Heart left ventricle (tissue), 16 donors: ENCODE measurements around the gene IMMP2L. TPM values are rescaled to one million over a fixed set of nuclear protein-coding genes. Genes with fewer than 3 reads are reported as not detected.
"Not testable (repeated sequence)": the region's sequence is repeated elsewhere in the genome, so short reads cannot be mapped to it uniquely, and the experiment has no call there.

ENCODE experiments used
- ATAC-seq, 4 donors: fragments of 200-7000 bp; cut with Tn5 transposase; one replicate each; pipeline ENCODE4 v1.9.1; 2020 to 2022; ENCODE audit warnings: moderate library complexity in 4 of 4, mild to moderate bottlenecking in 3 of 4, moderate number of reproducible peaks in 1 of 4
- DNase-seq, 5 donors: peaks; one replicate each; pipeline ENCODE4 v3.0.0-alpha.2; 2020
- H3K27ac ChIP-seq, 12 donors: fragments of 200-600 bp; sonication (generic) in 4 of 12; one replicate each; pipeline versions ENCODE4 v1.5.0 to v1.8.0; 2016 to 2022; ENCODE audit warnings: mild to moderate bottlenecking in 2 of 12
- H3K27me3 ChIP-seq, 9 donors: fragments of 200-600 bp; sonication (generic) in 2 of 9; one replicate each; pipeline versions ENCODE4 v1.5.1 to v1.8.0; 2016 to 2022; ENCODE audit warnings: mild to moderate bottlenecking in 3 of 9
- H3K36me3 ChIP-seq, 9 donors: fragments of 200-600 bp; sonication (generic) in 2 of 9; one replicate each; pipeline versions ENCODE4 v1.5.0 to v1.8.0; 2018 to 2022; ENCODE audit warnings: mild to moderate bottlenecking in 2 of 9
- H3K4me1 ChIP-seq, 12 donors: fragments of 200-600 bp; sonication (generic) in 4 of 12; one replicate each; pipeline versions ENCODE4 v1.5.0 to v1.8.0; 2016 to 2022; ENCODE audit warnings: mild to moderate bottlenecking in 3 of 12
- H3K4me3 ChIP-seq, 12 donors: fragments of 200-600 bp; sonication (generic) in 4 of 12; one replicate each; pipeline versions ENCODE4 v1.5.0 to v1.8.0; 2017 to 2022; ENCODE audit warnings: mild to moderate bottlenecking in 9 of 12, moderate library complexity in 4 of 12
- H3K9me3 ChIP-seq, 12 donors: fragments of 200-600 bp; sonication (generic) in 4 of 12; one replicate each; pipeline versions ENCODE4 v1.5.0 to v1.8.0; 2016 to 2022; ENCODE audit warnings: mild to moderate bottlenecking in 1 of 12
- POLR2A ChIP-seq, 2 donors: fragments of 450-650 bp; IDR thresholded peaks; one replicate each; pipeline ENCODE4 v1.6.1; 2017; ENCODE audit warnings: antibody characterized with exemption in 2 of 2, mild to moderate bottlenecking in 2 of 2, moderate library complexity in 2 of 2
- WGBS, 4 donors: extraction: QIAGEN DNeasy Blood & Tissue Kit in 2 of 4; methylation state at CpG; one replicate each; pipeline versions ENCODE4 v1.1.5 to v1.1.7; 2013 to 2018; 5-methylcytosine and 5-hydroxymethylcytosine counted together
- intact Hi-C, 10 donors: fragments of 100-400 bp; cut with DNase I; formaldehyde crosslinking; loops; one replicate each; pipeline versions ENCODE4 v1.11.1 to v1.14.2; 2022
- polyA plus RNA-seq, 2 donors: library from polyadenylated mRNA; stranded (reverse); fragments of 200-250 nt; gene quantifications; one replicate each; pipeline ENCODE4 v1.2.3, GENCODE V29; 2013
- total RNA-seq, 9 donors: library from RNA; depleted of rRNA in 2 of 9; stranded (reverse); fragments of >200 nt in 2 of 9; fragmentation: NEBNext Ultra II Directional in 3 of 9; extraction: Animal tissue kit (Norgen Biotek cat#: 25700) in 3 of 9; gene quantifications; one replicate each; pipeline versions ENCODE4 v1.1.0 to v1.2.4, GENCODE V29; 2016 to 2023
- TF ChIP-seq, protein P1 (sequence below), 12 donors: fragments of 200-600 bp; sonication (generic) in 4 of 12; IDR thresholded peaks; one replicate each; pipeline versions ENCODE4 v1.5.0 to v1.8.0; 2018 to 2022; ENCODE audit warnings: antibody characterized with exemption in 12 of 12, mild to moderate bottlenecking in 5 of 12
- donor health status: ischemic (EF 13 %, LVEDD 7.1; RV severe dilation, severe dysfunction).
- donor health status: healthy with polysubstance abuse.
- donor health status: DM: no; HTN: yes; CAD: no.
- donor health status: DM: no; HTN: no; CAD: no.
- donor health status: ischemic (EF 25% LVEDD 6.9; RV normal size, moderate dysfunction).
- donor health status: ischemic (EF 25% LVEDD 5.7; RV mildly dilated, moderate dysfunction).
- donor health status: healthy.
- donor health status: DM: yes; HTN: yes; CAD: no.
- donor health status: ischemic (EF 35%, LVEDD 5.7; RV mildly dilated, moderate dysfunction).
- donor health status: nonischemic (EF 11% LVEDD 7.7; RV severe dilation, severe dysfunction).
- donor health status: DM: yes; HTN: yes; CAD: no.
- donor health status: PGD.
- donor health status: ischemic (EF 29% LVEDD 5.4; RV normal size, mild dysfunction).
- donor health status: nonischemic (EF 23%, LVEDD 6.1; RV moderate dilation, normal function).

The IMMP2L gene
- total and polyA plus RNA-seq, 11 donors: 5.1 to 17.2 (median 15.9) TPM

DNA sequence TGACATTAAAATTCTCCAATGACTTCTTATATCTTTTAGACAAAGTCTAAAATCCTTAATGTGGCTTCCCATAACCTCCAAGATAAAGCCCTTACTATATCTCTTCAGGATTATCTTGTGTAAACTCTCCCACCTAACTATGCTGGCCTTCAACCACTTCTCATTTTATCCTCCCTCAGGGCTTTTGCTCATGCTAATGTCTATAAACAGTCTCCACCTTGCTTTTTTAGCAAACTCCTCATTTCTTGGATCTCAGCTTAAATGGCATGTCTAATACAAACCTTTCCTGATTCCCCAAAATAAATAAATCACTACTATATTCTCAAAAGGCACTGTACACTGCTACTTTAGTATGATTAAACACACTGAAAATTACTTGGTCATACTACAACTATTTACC is 290.2 kb downstream of the IMMP2L start:
- ATAC-seq: no peak
- Histone ChIP-seq H3K36me3 (no peaks in the 10 kb centered on the region), H3K27ac (no peak overlapping the region), H3K9me3 (peaks cover 0 to 4% (median 0%) of the 10 kb centered on the region in 12 donors), H3K4me3 (no peak overlapping the region), H3K27me3 (no peaks in the 10 kb centered on the region), H3K4me1 (peaks cover 0 to 14% (median 2%) of the 10 kb centered on the region in 12 donors)
- TF ChIP-seq POLR2A (IDR thresholded peaks at IDR 0.05): no peak
- TF ChIP-seq, protein P1, sequence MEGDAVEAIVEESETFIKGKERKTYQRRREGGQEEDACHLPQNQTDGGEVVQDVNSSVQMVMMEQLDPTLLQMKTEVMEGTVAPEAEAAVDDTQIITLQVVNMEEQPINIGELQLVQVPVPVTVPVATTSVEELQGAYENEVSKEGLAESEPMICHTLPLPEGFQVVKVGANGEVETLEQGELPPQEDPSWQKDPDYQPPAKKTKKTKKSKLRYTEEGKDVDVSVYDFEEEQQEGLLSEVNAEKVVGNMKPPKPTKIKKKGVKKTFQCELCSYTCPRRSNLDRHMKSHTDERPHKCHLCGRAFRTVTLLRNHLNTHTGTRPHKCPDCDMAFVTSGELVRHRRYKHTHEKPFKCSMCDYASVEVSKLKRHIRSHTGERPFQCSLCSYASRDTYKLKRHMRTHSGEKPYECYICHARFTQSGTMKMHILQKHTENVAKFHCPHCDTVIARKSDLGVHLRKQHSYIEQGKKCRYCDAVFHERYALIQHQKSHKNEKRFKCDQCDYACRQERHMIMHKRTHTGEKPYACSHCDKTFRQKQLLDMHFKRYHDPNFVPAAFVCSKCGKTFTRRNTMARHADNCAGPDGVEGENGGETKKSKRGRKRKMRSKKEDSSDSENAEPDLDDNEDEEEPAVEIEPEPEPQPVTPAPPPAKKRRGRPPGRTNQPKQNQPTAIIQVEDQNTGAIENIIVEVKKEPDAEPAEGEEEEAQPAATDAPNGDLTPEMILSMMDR (IDR thresholded peaks at IDR 0.05): no peak
- intact Hi-C loops: no loop called here
- DNase-seq: no peak

DNA sequence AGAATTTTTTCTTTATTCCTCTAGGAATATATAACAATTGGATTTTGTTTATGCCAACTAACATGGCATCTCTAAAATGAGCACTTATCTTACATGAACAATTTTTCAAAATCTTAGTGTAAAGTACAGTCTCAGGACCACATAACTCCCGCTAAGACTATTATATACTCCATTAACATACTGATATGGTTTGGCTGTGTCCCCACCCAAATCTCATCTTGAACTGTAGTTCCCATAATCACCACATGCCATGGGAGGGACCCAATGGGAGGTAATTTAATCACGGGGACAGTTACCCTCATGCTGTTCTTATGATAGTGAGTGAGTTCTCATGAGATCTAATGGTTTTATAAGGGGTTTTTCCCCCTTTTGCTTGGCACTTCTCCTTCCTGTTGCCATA is 291.5 kb downstream of the IMMP2L start:
- H3K27me3 ChIP-seq, H3K27ac ChIP-seq, ATAC-seq, H3K4me3 ChIP-seq, intact Hi-C loops, DNase-seq, H3K36me3 ChIP-seq, H3K9me3 ChIP-seq: not testable (repeated sequence)
- 48 to 92% (median 86%) methylated on average over 2 of the region's 2 CpGs for WGBS, 4 donors
- peaks cover 0 to 13% (median 2%) of the 10 kb centered on the region in 12 donors for H3K4me1 ChIP-seq

DNA sequence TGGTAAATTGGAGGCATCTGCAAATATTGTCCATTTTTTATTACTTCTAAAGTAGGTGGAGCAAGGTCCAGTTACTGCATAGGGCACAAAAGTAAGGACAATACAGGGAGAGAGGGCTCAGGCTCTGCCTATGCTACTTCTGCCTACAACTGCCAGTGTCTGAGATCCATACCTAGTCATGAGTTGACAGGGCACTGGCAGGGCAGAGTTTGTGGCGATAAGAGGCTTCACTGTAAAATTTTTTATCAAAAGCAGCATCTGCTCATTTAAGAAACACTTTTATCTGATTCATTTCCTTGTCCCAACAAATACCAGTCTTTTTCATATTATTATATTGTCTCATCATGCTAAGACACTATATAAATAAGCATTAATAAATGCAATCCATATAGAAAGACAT is 293.4 kb downstream of the IMMP2L start:
- 71 to 97% (median 88%) methylated on average over 1 of the region's 1 CpG for WGBS, 4 donors
- no peak for ATAC-seq
- TF ChIP-seq, protein P1 (IDR thresholded peaks at IDR 0.05): no peak
- no peak for TF ChIP-seq POLR2A (IDR thresholded peaks at IDR 0.05)
- Histone ChIP-seq H3K27me3 (no peaks in the 10 kb centered on the region), H3K36me3 (no peaks in the 10 kb centered on the region), H3K4me1 (peaks cover 0 to 18% (median 6%) of the 10 kb centered on the region in 12 donors), H3K27ac (no peak overlapping the region), H3K9me3 (peaks cover 0 to 4% (median 0%) of the 10 kb centered on the region in 12 donors), H3K4me3 (no peak overlapping the region)
- no peak for DNase-seq
- intact Hi-C loops: no loop called here

DNA sequence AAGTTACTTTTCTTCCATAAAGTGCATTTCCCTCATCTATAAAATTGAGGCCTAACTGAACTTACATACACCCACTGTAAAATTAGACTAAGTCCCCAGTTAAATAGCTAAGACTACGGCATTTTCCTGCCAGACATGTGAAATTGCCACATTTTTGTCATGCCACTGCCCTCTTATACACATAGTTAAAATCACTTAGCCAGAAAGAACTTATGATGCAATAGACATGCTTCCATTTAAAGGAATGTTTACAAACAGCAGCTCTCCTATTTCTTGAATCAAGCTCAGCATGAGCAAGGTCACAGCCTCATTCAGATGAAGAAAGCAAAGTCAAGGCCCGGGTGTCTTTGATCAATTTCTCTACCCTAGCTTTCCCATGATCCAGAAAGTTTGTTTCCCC is 295.7 kb downstream of the IMMP2L start:
- H3K4me3 ChIP-seq: no peak overlapping the region
- intact Hi-C loops: no loop called here
- H3K27me3 ChIP-seq: no peaks in the 10 kb centered on the region
- peaks cover 0 to 24% (median 7%) of the 10 kb centered on the region in 12 donors for H3K4me1 ChIP-seq
- H3K27ac ChIP-seq: no peak overlapping the region
- DNase-seq (no peak), ATAC-seq (no peak)
- no peaks in the 10 kb centered on the region for H3K36me3 ChIP-seq
- 89 to 94% (median 90%) methylated on average over 2 of the region's 2 CpGs for WGBS, 4 donors
- TF ChIP-seq, protein P1 (IDR thresholded peaks at IDR 0.05): no peak
- TF ChIP-seq POLR2A (IDR thresholded peaks at IDR 0.05): no peak
- peaks cover 0 to 4% (median 0%) of the 10 kb centered on the region in 12 donors for H3K9me3 ChIP-seq

DNA sequence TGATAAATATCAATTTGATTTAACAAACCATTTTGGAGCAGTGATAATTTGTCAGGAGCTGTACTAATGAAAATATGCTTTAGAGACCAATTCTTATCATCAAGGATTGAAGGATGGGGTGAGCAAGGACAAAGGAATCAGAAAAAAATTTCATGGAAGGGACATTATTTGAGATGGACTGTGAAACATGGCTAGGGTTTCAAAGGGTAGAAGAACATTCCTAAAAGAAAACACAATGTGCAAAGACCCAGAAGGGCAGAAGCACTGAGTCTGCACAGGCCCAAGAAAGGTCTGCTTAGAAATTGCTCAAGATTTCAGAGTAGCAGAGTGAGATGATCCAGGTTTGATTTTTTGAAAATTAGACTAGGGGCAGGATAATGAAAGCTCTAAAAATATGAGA is 296.9 kb downstream of the IMMP2L start:
- intact Hi-C loops: no loop called here
- Histone ChIP-seq H3K27ac (no peak overlapping the region), H3K9me3 (no peaks in the 10 kb centered on the region), H3K4me3 (no peak overlapping the region), H3K4me1 (peaks cover 0 to 24% (median 7%) of the 10 kb centered on the region in 12 donors), H3K27me3 (no peaks in the 10 kb centered on the region), H3K36me3 (no peaks in the 10 kb centered on the region)
- no peak for DNase-seq
- no peak for TF ChIP-seq POLR2A (IDR thresholded peaks at IDR 0.05)
- TF ChIP-seq, protein P1 (IDR thresholded peaks at IDR 0.05): no peak
- ATAC-seq: no peak
